ENCODE measurements around the gene FEN1. TPM values are rescaled to one million over a fixed set of nuclear protein-coding genes. Genes with fewer than 3 reads are reported as not detected.

FEN1 gene
- total and polyA plus RNA-seq, 2 of the 8 experiments (the other 6 are each of a cell fraction or from before 2014, with no cell fraction given), result 52.6 to 86.1 TPM

DNA sequence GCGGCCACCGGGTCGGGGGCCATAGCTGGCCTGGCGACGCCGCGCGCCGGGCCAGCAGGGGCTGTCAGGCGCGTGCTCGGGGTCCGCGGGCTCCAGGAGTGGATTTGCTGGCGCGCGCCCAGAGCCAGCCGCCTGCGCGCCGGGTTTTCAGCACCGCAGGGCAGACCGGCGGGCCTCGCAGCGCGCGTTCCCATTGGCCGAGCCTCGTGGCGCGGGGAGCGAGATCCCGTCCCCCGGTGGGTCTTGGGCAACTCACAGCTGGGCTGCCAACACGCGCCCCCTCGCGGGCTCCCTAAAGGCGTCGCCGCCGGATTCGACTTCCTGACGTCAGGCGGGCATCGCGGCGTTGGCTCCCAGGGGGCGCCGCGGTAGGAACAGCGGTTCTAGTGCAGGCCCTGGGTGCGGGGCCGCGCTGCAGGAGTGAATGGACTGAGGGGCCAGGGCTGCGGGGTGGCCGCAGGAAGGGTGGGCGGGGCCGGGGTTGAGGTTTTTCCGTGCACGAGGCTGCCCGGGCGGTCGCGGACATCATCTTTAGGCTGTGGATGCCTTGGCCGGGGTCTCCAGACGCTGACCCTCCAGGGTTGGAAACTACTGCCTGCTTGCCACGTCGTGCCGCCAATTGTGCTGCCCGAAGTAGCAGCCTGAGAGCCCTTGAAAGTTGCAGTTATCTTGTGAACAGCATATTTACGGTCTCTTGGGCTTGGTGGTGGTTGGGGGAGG, 24.2 kb downstream of the FEN1 start, which contains the start of gene FADS1 (continued):
- TF ChIP-seq SAP30 (IDR thresholded peaks at IDR 0.05; ENCODE audit: insufficient read depth, insufficient replicate concordance, low read length), result no peak
- TF ChIP-seq, protein P1, sequence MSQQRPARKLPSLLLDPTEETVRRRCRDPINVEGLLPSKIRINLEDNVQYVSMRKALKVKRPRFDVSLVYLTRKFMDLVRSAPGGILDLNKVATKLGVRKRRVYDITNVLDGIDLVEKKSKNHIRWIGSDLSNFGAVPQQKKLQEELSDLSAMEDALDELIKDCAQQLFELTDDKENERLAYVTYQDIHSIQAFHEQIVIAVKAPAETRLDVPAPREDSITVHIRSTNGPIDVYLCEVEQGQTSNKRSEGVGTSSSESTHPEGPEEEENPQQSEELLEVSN (IDR thresholded peaks at IDR 0.05), result peak; percentile 73; the same call in 1 of the 2 replicates
- TF ChIP-seq TEAD4 (IDR thresholded peaks at IDR 0.05; ENCODE audit: low read depth, low read length), result no peak
- no peak for TF ChIP-seq CHD1 (IDR thresholded peaks at IDR 0.05; ENCODE audit: low read depth, low read length)
- no peak for TF ChIP-seq FOSL1 (IDR thresholded peaks at IDR 0.05; ENCODE audit: insufficient read depth, low read depth, low read length)
- TF ChIP-seq, protein P2, sequence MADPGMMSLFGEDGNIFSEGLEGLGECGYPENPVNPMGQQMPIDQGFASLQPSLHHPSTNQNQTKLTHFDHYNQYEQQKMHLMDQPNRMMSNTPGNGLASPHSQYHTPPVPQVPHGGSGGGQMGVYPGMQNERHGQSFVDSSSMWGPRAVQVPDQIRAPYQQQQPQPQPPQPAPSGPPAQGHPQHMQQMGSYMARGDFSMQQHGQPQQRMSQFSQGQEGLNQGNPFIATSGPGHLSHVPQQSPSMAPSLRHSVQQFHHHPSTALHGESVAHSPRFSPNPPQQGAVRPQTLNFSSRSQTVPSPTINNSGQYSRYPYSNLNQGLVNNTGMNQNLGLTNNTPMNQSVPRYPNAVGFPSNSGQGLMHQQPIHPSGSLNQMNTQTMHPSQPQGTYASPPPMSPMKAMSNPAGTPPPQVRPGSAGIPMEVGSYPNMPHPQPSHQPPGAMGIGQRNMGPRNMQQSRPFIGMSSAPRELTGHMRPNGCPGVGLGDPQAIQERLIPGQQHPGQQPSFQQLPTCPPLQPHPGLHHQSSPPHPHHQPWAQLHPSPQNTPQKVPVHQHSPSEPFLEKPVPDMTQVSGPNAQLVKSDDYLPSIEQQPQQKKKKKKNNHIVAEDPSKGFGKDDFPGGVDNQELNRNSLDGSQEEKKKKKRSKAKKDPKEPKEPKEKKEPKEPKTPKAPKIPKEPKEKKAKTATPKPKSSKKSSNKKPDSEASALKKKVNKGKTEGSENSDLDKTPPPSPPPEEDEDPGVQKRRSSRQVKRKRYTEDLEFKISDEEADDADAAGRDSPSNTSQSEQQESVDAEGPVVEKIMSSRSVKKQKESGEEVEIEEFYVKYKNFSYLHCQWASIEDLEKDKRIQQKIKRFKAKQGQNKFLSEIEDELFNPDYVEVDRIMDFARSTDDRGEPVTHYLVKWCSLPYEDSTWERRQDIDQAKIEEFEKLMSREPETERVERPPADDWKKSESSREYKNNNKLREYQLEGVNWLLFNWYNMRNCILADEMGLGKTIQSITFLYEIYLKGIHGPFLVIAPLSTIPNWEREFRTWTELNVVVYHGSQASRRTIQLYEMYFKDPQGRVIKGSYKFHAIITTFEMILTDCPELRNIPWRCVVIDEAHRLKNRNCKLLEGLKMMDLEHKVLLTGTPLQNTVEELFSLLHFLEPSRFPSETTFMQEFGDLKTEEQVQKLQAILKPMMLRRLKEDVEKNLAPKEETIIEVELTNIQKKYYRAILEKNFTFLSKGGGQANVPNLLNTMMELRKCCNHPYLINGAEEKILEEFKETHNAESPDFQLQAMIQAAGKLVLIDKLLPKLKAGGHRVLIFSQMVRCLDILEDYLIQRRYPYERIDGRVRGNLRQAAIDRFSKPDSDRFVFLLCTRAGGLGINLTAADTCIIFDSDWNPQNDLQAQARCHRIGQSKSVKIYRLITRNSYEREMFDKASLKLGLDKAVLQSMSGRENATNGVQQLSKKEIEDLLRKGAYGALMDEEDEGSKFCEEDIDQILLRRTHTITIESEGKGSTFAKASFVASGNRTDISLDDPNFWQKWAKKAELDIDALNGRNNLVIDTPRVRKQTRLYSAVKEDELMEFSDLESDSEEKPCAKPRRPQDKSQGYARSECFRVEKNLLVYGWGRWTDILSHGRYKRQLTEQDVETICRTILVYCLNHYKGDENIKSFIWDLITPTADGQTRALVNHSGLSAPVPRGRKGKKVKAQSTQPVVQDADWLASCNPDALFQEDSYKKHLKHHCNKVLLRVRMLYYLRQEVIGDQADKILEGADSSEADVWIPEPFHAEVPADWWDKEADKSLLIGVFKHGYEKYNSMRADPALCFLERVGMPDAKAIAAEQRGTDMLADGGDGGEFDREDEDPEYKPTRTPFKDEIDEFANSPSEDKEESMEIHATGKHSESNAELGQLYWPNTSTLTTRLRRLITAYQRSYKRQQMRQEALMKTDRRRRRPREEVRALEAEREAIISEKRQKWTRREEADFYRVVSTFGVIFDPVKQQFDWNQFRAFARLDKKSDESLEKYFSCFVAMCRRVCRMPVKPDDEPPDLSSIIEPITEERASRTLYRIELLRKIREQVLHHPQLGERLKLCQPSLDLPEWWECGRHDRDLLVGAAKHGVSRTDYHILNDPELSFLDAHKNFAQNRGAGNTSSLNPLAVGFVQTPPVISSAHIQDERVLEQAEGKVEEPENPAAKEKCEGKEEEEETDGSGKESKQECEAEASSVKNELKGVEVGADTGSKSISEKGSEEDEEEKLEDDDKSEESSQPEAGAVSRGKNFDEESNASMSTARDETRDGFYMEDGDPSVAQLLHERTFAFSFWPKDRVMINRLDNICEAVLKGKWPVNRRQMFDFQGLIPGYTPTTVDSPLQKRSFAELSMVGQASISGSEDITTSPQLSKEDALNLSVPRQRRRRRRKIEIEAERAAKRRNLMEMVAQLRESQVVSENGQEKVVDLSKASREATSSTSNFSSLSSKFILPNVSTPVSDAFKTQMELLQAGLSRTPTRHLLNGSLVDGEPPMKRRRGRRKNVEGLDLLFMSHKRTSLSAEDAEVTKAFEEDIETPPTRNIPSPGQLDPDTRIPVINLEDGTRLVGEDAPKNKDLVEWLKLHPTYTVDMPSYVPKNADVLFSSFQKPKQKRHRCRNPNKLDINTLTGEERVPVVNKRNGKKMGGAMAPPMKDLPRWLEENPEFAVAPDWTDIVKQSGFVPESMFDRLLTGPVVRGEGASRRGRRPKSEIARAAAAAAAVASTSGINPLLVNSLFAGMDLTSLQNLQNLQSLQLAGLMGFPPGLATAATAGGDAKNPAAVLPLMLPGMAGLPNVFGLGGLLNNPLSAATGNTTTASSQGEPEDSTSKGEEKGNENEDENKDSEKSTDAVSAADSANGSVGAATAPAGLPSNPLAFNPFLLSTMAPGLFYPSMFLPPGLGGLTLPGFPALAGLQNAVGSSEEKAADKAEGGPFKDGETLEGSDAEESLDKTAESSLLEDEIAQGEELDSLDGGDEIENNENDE (IDR thresholded peaks at IDR 0.05; ENCODE audit: insufficient replicate concordance, low read length), result no peak
